Loucy (cell line): ENCODE data around the gene MRNIP.

Source experiments
- CTCF ChIP-seq: fragments of 200-600 bp; sonication (generic); conservative IDR thresholded peaks from 2 replicates; pipeline ENCODE4 v1.5.1; 2014; ENCODE audit warnings: mild to moderate bottlenecking, antibody characterized with exemption, low read length
- EZH2phosphoT487 ChIP-seq: fragments of 200-600 bp; IDR thresholded peaks from 2 replicates; pipeline ENCODE4 v1.6.1; 2018; ENCODE audit warnings: antibody characterized with exemption, mild to moderate bottlenecking, moderate library complexity, borderline replicate concordance

GRCh38 chr5:179906294-179906794 lies 47.7 kb upstream of the MRNIP start:
- TF ChIP-seq CTCF: no peak
- TF ChIP-seq EZH2phosphoT487: no peak
